ENCODE data around the gene CEMIP2. TPM values are rescaled to one million over a fixed set of nuclear protein-coding genes. Genes with fewer than 3 reads are reported as not detected.

Gene CEMIP2
- total RNA-seq, 1 donor from 2014 or later, result 34.4 TPM

DNA sequence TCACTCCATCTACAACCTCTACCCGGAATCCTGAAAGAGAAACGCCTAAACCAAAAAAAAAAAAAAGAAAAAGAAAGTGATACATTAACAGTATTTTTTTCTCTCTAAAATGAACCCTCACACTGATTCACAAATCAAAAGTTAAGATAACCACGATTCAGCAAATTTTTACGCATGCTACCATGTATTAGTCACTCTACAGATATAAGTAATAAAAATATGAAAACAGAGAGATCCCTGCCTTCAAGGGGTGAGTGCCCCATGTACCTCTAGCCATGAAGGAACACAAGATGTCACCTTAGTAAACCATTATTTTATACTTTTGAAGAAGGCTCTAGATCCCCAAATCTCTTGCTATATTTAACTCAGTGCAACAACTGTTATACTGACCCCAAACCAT is 33.4 kb downstream of the CEMIP2 start:
- Histone ChIP-seq H3K36me3 (peaks cover 7 to 35% of the 10 kb centered on the region in 2 donors), H3K9me3 (no peaks in the 10 kb centered on the region), H3K4me3 (no peak overlapping the region), H3K27ac (no peak overlapping the region), H3K27me3 (no peaks in the 10 kb centered on the region), H3K4me1 (no peaks in the 10 kb centered on the region)
- intact Hi-C loops (cut with DNase I), result no loop called here
- DNase-seq (ENCODE audit: low spot score in 2 of 2), result no peak
- TF ChIP-seq CTCF (IDR thresholded peaks at IDR 0.05), result no peak

- Histone ChIP-seq H3K27me3 (no peaks in the 10 kb centered on the region), H3K27ac (no peak overlapping the region), H3K9me3 (no peaks in the 10 kb centered on the region), H3K4me3 (no peak overlapping the region), H3K36me3 (peaks cover 7 to 45% of the 10 kb centered on the region in 2 donors), H3K4me1 (no peaks in the 10 kb centered on the region)
- no peak for DNase-seq (ENCODE audit: low spot score in 2 of 2)
- no peak for TF ChIP-seq CTCF (IDR thresholded peaks at IDR 0.05)
- intact Hi-C loops (cut with DNase I), result no loop called here
These were observed 35.1 kb downstream of the CEMIP2 start for GRCh38 chr9:71733176-71733575.

DNA sequence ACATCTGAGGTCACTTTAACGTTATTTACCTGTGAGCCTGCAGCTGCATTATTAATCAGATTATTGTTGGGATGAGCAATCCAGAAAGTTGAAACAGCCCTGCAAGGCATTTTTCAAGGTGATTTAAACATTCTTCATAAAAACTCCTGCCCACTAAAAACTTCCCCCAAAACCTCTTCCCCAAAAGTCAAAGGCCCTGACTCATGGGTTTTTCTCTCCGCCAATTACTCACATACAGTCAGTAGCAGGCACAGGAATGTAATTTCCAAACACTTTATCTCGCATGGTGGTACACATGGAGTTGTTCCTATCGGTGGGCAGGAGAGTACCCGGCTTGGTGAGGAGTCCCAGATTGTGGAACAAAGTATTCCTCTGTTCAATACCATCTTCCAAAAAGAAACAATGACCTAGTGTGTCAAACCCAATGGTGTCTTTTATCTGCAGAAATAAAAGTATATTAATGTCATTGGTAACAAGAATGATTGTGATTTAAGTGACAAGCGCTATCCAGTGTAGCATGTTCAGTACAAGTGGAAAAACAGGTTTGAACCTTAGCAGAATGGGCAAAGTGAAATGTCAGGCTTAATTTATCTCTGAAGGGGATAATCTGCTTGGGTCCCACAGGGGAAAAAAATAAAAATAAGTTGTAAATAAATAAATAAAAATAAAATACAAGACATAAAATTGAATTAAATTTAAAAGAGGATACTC is 38.3 kb downstream of the CEMIP2 start:
- H3K4me1 ChIP-seq, result no peaks in the 10 kb centered on the region
- DNase-seq (ENCODE audit: low spot score in 2 of 2), result no peak
- no peaks in the 10 kb centered on the region for H3K9me3 ChIP-seq
- H3K36me3 ChIP-seq, result peaks cover 2 to 50% of the 10 kb centered on the region in 2 donors
- H3K27me3 ChIP-seq, result no peaks in the 10 kb centered on the region
- no peak overlapping the region for H3K4me3 ChIP-seq
- intact Hi-C loops (cut with DNase I), result no loop called here
- no peak for TF ChIP-seq CTCF (IDR thresholded peaks at IDR 0.05)
- H3K27ac ChIP-seq, result no peak overlapping the region

DNA sequence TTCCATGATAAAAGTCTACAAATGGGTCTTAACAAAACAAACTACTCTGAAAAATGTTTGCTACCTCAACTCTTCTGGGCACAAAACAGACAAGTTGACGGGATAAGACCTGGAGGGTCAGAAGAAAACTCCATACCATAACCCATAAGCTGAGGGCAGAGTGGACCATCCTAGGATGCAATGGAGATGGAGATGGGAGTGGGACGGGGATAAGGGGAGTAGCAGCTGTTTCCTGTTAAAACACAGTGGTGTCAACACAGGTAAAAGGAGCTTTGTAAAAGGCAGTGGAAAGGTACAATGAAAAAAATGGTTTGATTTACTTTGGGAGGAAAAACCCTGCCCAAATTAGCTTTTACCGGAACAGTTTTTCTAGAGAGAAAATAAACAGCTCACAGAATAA is 41.6 kb downstream of the CEMIP2 start:
- H3K4me3 ChIP-seq, result no peak overlapping the region
- TF ChIP-seq CTCF (IDR thresholded peaks at IDR 0.05), result no peak
- no peak overlapping the region for H3K27ac ChIP-seq
- no peak for DNase-seq (ENCODE audit: low spot score in 2 of 2)
- H3K27me3 ChIP-seq, result no peaks in the 10 kb centered on the region
- intact Hi-C loops (cut with DNase I), result no loop called here
- H3K4me1 ChIP-seq, result no peaks in the 10 kb centered on the region
- H3K9me3 ChIP-seq, result no peaks in the 10 kb centered on the region
- peaks cover 8 to 41% of the 10 kb centered on the region in 2 donors for H3K36me3 ChIP-seq

DNA sequence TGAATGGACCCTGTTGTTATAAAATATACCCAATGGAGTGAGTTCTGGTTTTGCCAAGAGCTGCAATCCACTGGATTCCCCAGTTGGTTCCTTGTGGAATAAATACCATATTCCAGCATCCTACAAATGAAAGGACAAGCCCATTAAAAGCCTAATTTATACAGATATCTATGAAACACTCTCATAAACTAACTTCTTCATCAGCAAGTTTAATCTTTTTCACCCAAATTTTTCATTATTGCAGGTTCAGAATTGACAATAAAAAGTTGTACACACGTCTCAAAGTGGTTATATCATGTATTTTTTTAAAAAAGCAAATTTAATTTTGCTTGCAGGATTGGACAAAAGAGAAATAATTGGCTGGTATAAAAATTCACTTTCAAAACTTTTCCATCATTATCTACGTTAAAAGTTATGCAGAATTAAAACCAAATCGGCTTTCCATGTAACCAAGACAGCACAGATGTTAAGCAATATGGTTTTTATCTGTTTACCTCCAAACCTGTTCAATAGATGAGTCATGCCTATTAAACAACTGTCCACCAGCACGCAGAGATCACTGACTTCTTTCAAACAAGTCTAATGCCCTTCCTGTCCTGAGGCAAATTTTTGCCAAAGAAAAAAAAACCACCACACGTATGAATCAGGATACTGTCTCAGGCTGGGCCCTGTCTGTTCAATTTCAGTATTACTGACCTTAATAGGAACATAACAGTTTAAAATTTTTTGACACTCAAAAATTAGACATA is 42.5 kb downstream of the CEMIP2 start:
- H3K27ac ChIP-seq, result no peak overlapping the region

More for the DNA sequence above, 42.5 kb downstream of the CEMIP2 start:
- Histone ChIP-seq H3K9me3 (no peaks in the 10 kb centered on the region), H3K4me3 (no peak overlapping the region), H3K4me1 (no peaks in the 10 kb centered on the region), H3K36me3 (peaks cover 8 to 38% of the 10 kb centered on the region in 2 donors), H3K27me3 (no peaks in the 10 kb centered on the region)
- DNase-seq (ENCODE audit: low spot score in 2 of 2), result no peak
- intact Hi-C loops (cut with DNase I), result no loop called here
- no peak for TF ChIP-seq CTCF (IDR thresholded peaks at IDR 0.05)
